ENCODE results near the gene CD180.

CD180 gene

GRCh38 chr5:67135381-67135984 is 61.1 kb downstream of the CD180 start:
- H3K27ac ChIP-seq (ENCODE audit: insufficient read depth, low read depth, low read length, poor library complexity, severe bottlenecking): no peak overlapping the region
- no peak overlapping the region for H3K4me3 ChIP-seq (ENCODE audit: insufficient read depth, low read depth, low read length)
- H3K9me3 ChIP-seq (ENCODE audit: control insufficient read depth, low read length): no peaks in the 10 kb centered on the region
- no peaks in the 10 kb centered on the region for H3K27me3 ChIP-seq (ENCODE audit: control insufficient read depth, insufficient read depth, low read length, poor library complexity, severe bottlenecking)
- WGBS, 2 experiments: 96 to 99% methylated on average over 6 of the region's 6 CpGs
- H3K4me1 ChIP-seq (ENCODE audit: control insufficient read depth, insufficient read depth, low read length): no peaks in the 10 kb centered on the region
- H3K36me3 ChIP-seq (ENCODE audit: control insufficient read depth, insufficient read depth, low read length): no peaks in the 10 kb centered on the region

- no peaks in the 10 kb centered on the region for H3K36me3 ChIP-seq (ENCODE audit: control insufficient read depth, insufficient read depth, low read length)
- no peak overlapping the region for H3K27ac ChIP-seq (ENCODE audit: insufficient read depth, low read depth, low read length, poor library complexity, severe bottlenecking)
- 85 to 90% methylated on average over 3 of the region's 3 CpGs for WGBS, 2 experiments
Measured at GRCh38 chr5:67133776-67134175, 62.8 kb downstream of the CD180 start.

GRCh38 chr5:67133217-67133616 is 63.4 kb downstream of the CD180 start:
- Histone ChIP-seq H3K36me3 (ENCODE audit: control insufficient read depth, insufficient read depth, low read length) (no peaks in the 10 kb centered on the region), H3K4me3 (ENCODE audit: insufficient read depth, low read depth, low read length) (no peak overlapping the region), H3K9me3 (ENCODE audit: control insufficient read depth, low read length) (no peaks in the 10 kb centered on the region), H3K27me3 (ENCODE audit: control insufficient read depth, insufficient read depth, low read length, poor library complexity, severe bottlenecking) (no peaks in the 10 kb centered on the region), H3K27ac (ENCODE audit: insufficient read depth, low read depth, low read length, poor library complexity, severe bottlenecking) (no peak overlapping the region), H3K4me1 (ENCODE audit: control insufficient read depth, insufficient read depth, low read length) (no peaks in the 10 kb centered on the region)
- 47 to 50% methylated on average over 2 of the region's 2 CpGs for WGBS, 2 experiments

More at GRCh38 chr5:67133776-67134175, 62.8 kb downstream of the CD180 start:
- Histone ChIP-seq H3K9me3 (ENCODE audit: control insufficient read depth, low read length) (no peaks in the 10 kb centered on the region), H3K4me1 (ENCODE audit: control insufficient read depth, insufficient read depth, low read length) (no peaks in the 10 kb centered on the region), H3K4me3 (ENCODE audit: insufficient read depth, low read depth, low read length) (no peak overlapping the region), H3K27me3 (ENCODE audit: control insufficient read depth, insufficient read depth, low read length, poor library complexity, severe bottlenecking) (no peaks in the 10 kb centered on the region)

- no peaks in the 10 kb centered on the region for H3K36me3 ChIP-seq (ENCODE audit: control insufficient read depth, insufficient read depth, low read length)
- no peaks in the 10 kb centered on the region for H3K4me1 ChIP-seq (ENCODE audit: control insufficient read depth, insufficient read depth, low read length)
- H3K4me3 ChIP-seq (ENCODE audit: insufficient read depth, low read depth, low read length): no peak overlapping the region
- whole genome bisulfite sequencing, 2 experiments: 96 to 100% methylated on average over 2 of the region's 2 CpGs
- no peaks in the 10 kb centered on the region for H3K9me3 ChIP-seq (ENCODE audit: control insufficient read depth, low read length)
- H3K27me3 ChIP-seq (ENCODE audit: control insufficient read depth, insufficient read depth, low read length, poor library complexity, severe bottlenecking): no peaks in the 10 kb centered on the region
- H3K27ac ChIP-seq (ENCODE audit: insufficient read depth, low read depth, low read length, poor library complexity, severe bottlenecking): no peak overlapping the region
Measured at GRCh38 chr5:67129768-67130167, 66.8 kb downstream of the CD180 start.

All from ectodermal cell (in vitro differentiated cells).